GM12878 (cell line): Measurements from ENCODE around the gene FBXL19. TPM values are rescaled to one million over a fixed set of nuclear protein-coding genes. Genes with fewer than 3 reads are reported as not detected.

Source experiments
- ATAC-seq: fragments of 200-7000 bp; cut with Tn5 transposase; 3 replicates; pipeline ENCODE4 v1.9.1; 2020; ENCODE audit warnings: mild to moderate bottlenecking, moderate library complexity
- BruUV-seq: library from RNA; stranded (reverse); fragments of 400-500 nt; replicated peaks from 2 replicates; lab custom pipeline; 2021; lab: Mats Ljungman, UMichigan
- CTCF ChIA-PET: fragments of 300-600 bp; sonication (Branson Sonifier 250); formaldehyde crosslinking; extraction: SDS; loops from one replicate; lab custom pipeline; 2021; ENCODE audit warnings: inconsistent platforms; lab: Yijun Ruan, JAX
- POLR2A ChIA-PET: fragments of 350-600 bp; formaldehyde crosslinking; extraction: SDS; loops from one replicate; lab custom pipeline; 2021; ENCODE audit warnings: inconsistent platforms; lab: Charles Lee
- RAD21 ChIA-PET: fragments of 300-600 bp; sonication (Branson Sonifier 250); formaldehyde crosslinking; loops from one replicate; lab custom pipeline; 2023; ENCODE audit warnings: antibody characterized with exemption; ENCODE audit not compliant: unreplicated experiment; lab: Charles Lee
- SMC1A ChIA-PET: fragments of 300-600 bp; sonication (Branson Sonifier 250); formaldehyde crosslinking; loops from one replicate; lab custom pipeline; 2023; ENCODE audit not compliant: unreplicated experiment, uncharacterized antibody; lab: Charles Lee
- DNase-seq: peaks from one replicate; pipeline ENCODE4 v3.0.0-alpha.2; 2011; ENCODE audit warnings: low read depth, low spot score
- FAIRE-seq: peaks from 3 replicates; lab custom pipeline; 2011; peaks lifted over from hg19 to GRCh38; lab: Jason Lieb, UNC
- H2AFZ ChIP-seq: 2 replicates; pipeline ENCODE4 v1.6.0; 2011; ENCODE audit warnings: low read depth, low read length, control low read depth; ENCODE audit not compliant: control insufficient read depth
- H3K27ac ChIP-seq: 2 replicates; pipeline ENCODE4 v1.5.1; 2011; ENCODE audit warnings: control low read depth; ENCODE audit not compliant: control insufficient read depth, insufficient read depth
- H3K27me3 ChIP-seq, 2 experiments: replicated peaks in 1 of 2; 2 replicates each; pipeline versions ENCODE4 v1.6.0 to v1.6.1; 2011; ENCODE audit warnings: low read length in 1 of 2; ENCODE audit not compliant: control insufficient read depth in 2 of 2, insufficient read depth in 2 of 2
- H3K36me3 ChIP-seq, 2 experiments: 2 replicates each; pipeline ENCODE4 v1.5.1; 2011; ENCODE audit warnings: low read length in 1 of 2; ENCODE audit not compliant: control insufficient read depth in 2 of 2, insufficient read depth in 2 of 2
- H3K4me1 ChIP-seq: 2 replicates; pipeline ENCODE4 v1.6.1; 2011; ENCODE audit warnings: mild to moderate bottlenecking, low read length, moderate library complexity, mixed read lengths; ENCODE audit not compliant: control insufficient read depth, insufficient read depth
- H3K4me2 ChIP-seq: 2 replicates; pipeline ENCODE4 v1.6.0; 2011; ENCODE audit warnings: control low read depth; ENCODE audit not compliant: control insufficient read depth, insufficient read depth
- H3K4me3 ChIP-seq: fragments of 200-600 bp; sonication (generic); 2 replicates; pipeline ENCODE4 v1.5.1; 2016
- H3K79me2 ChIP-seq: 2 replicates; pipeline ENCODE4 v1.6.0; 2011; ENCODE audit warnings: low read length; ENCODE audit not compliant: control insufficient read depth, insufficient read depth
- H3K9ac ChIP-seq: 2 replicates; pipeline ENCODE4 v1.8.0; 2011; ENCODE audit warnings: low read length, control low read depth, mixed read lengths; ENCODE audit not compliant: control insufficient read depth, insufficient read depth
- H3K9me3 ChIP-seq: replicated peaks from 3 replicates; pipeline ENCODE4 v1.5.1; 2011; ENCODE audit warnings: mild to moderate bottlenecking, low read length; ENCODE audit not compliant: control insufficient read depth, insufficient read depth
- H4K20me1 ChIP-seq: 2 replicates; pipeline ENCODE4 v1.6.0; 2011; ENCODE audit not compliant: control insufficient read depth, insufficient read depth
- BCL3 ChIP-seq: IDR thresholded peaks from 2 replicates; pipeline ENCODE4 v1.6.1; 2011; ENCODE audit warnings: borderline replicate concordance, low read depth, mild to moderate bottlenecking, moderate library complexity, low read length; ENCODE audit not compliant: insufficient read depth, poor library complexity, severe bottlenecking
- CHD2 ChIP-seq: IDR thresholded peaks from 2 replicates; pipeline ENCODE4 v1.6.1; 2011; ENCODE audit warnings: low read depth, low read length, improper control_type of control experiment, borderline replicate concordance
- IKZF2 ChIP-seq, 2 experiments: fragments of 450-650 bp; IDR thresholded peaks; 2 replicates each; pipeline ENCODE4 v1.6.1; 2017; ENCODE audit warnings: mild to moderate bottlenecking in 2 of 2, moderate library complexity in 2 of 2
- KAT2A ChIP-seq: conservative IDR thresholded peaks from 2 replicates; pipeline ENCODE4 v1.6.1; 2011; ENCODE audit warnings: low read depth, low read length; ENCODE audit not compliant: control insufficient read depth
- NFXL1 ChIP-seq: fragments of 450-650 bp; IDR thresholded peaks from 2 replicates; pipeline ENCODE4 v1.6.1; 2017; ENCODE audit warnings: antibody characterized with exemption, mild to moderate bottlenecking, borderline replicate concordance
- NR2C2 ChIP-seq: IDR thresholded peaks from 2 replicates; pipeline ENCODE4 v1.6.1; 2011; ENCODE audit warnings: borderline replicate concordance, low read depth; ENCODE audit not compliant: control insufficient read depth, insufficient read length
- NRF1 ChIP-seq: conservative IDR thresholded peaks from 2 replicates; pipeline ENCODE4 v1.6.1; 2011; ENCODE audit warnings: mild to moderate bottlenecking, low read depth, low read length, improper control_type of control experiment
- POLR2AphosphoS5 ChIP-seq: IDR thresholded peaks from 2 replicates; pipeline ENCODE4 v1.6.1; 2011; ENCODE audit warnings: mild to moderate bottlenecking, low read length, inconsistent platforms
- POU2F2 ChIP-seq: IDR thresholded peaks from 3 replicates; pipeline ENCODE4 v1.6.1; 2011; ENCODE audit warnings: low read depth, mild to moderate bottlenecking, low read length, borderline replicate concordance
- SMC3 ChIP-seq: IDR thresholded peaks from 2 replicates; pipeline ENCODE4 v1.6.1; 2011; ENCODE audit warnings: low read length, improper control_type of control experiment, borderline replicate concordance
- STAT1 ChIP-seq: fragments of 450-650 bp; conservative IDR thresholded peaks from 2 replicates; pipeline ENCODE4 v1.6.1; 2014; ENCODE audit warnings: antibody characterized with exemption, mild to moderate bottlenecking
- STAT3 ChIP-seq: IDR thresholded peaks from 2 replicates; pipeline ENCODE4 v1.6.1; 2011; ENCODE audit warnings: low read depth, low read length, improper control_type of control experiment
- SUZ12 ChIP-seq: fragments of 200-600 bp; sonication (generic); IDR thresholded peaks from one replicate; pipeline ENCODE4 v1.6.1; 2018; ENCODE audit warnings: antibody characterized with exemption, mild to moderate bottlenecking; ENCODE audit not compliant: unreplicated experiment
- TBL1XR1 ChIP-seq: IDR thresholded peaks from 2 replicates; pipeline ENCODE4 v1.6.1; 2012; ENCODE audit warnings: low read depth, low read length, improper control_type of control experiment
- ZNF207 ChIP-seq: fragments of 450-650 bp; IDR thresholded peaks from 2 replicates; pipeline ENCODE4 v1.6.1; 2014; ENCODE audit warnings: antibody characterized with exemption, mild to moderate bottlenecking, borderline replicate concordance
- ZSCAN29 ChIP-seq: fragments of 450-650 bp; IDR thresholded peaks from 2 replicates; pipeline ENCODE4 v1.6.1; 2017; ENCODE audit warnings: mild to moderate bottlenecking, moderate library complexity
- WGBS: methylation state at CpG from one replicate; pipeline ENCODE4 v1.1.6; 2016; ENCODE audit warnings: low lambda C conversion rate; ENCODE audit not compliant: insufficient replicate concordance, insufficient coverage; ENCODE audit errors: missing lambda C conversion rate; 5-methylcytosine and 5-hydroxymethylcytosine counted together
- in situ Hi-C: fragments of 300-500 bp; cut with MboI; formaldehyde crosslinking; loops from 9 replicates; pipeline ENCODE4 v1.14.3; 2018; ENCODE audit warnings: mixed read lengths
- intact Hi-C: fragments of 100-400 bp; cut with micrococcal nuclease; formaldehyde crosslinking; loops from one replicate; pipeline ENCODE4 v1.14.2; 2022; ENCODE audit not compliant: unreplicated experiment
- polyA plus RNA-seq, 11 experiments: library from polyadenylated mRNA; depleted of rRNA in 4 of 11; unstranded in 6 of 11; stranded (reverse) in 5 of 11; fragments of >200 nt; fragmentation: Nextera tagmentation in 4 of 11; fragmentation: Illumina TruSeq in 1 of 11; extraction: Ambion mirVana in 4 of 11; extraction: Trizol in 1 of 11; gene quantifications; 1 replicate in 1 of 11; 2 replicates in 10 of 11; pipeline versions ENCODE4 v1.2.1 to v1.2.3, GENCODE V29; 2011 to 2016; ENCODE audit warnings: inconsistent platforms in 2 of 11, missing spikeins in 2 of 11, low read depth in 1 of 11
- total RNA-seq, 4 experiments: library from RNA; depleted of rRNA in 3 of 4; stranded (reverse); fragments of >200 nt in 3 of 4; fragmentation: Illumina TruSeq in 1 of 4; extraction: Trizol in 1 of 4; gene quantifications; 2 replicates each; pipeline versions ENCODE4 v1.2.1 to v1.2.3, GENCODE V29; 2013 to 2021

Gene FBXL19
- total and polyA plus RNA-seq, 10 of the 15 experiments (the other 5 are each of a cell fraction or from before 2014, with no cell fraction given), result 0.02 to 32.1 (median 6.8) TPM; not detected in 1

GRCh38 chr16:30991052-30991451 lies 67.7 kb downstream of the FBXL19 start:
- in situ Hi-C loops (loop anchor here (5.0 to 25.0 kb wide), 2 partner anchors 446 to 876 kb away; partner anchors contain the start of genes COX6A2 and ZNF843), intact Hi-C loops (loop anchor here (10.0 kb wide), 1 partner anchor 84 kb away; the partner anchor contains the start of genes ZNF646 and ZNF668)
- no peaks in the 10 kb centered on the region for H3K9me3 ChIP-seq
- H3K79me2 ChIP-seq, result no peaks in the 10 kb centered on the region
- FAIRE-seq (no peak), DNase-seq (no peak), ATAC-seq (no peak)
- H3K27ac ChIP-seq, result no peak overlapping the region
- ChIA-PET POLR2A (no interaction called here), CTCF (no interaction called here), RAD21 (interaction anchor here (0.8 kb wide), 1 partner anchor 151 kb away, joined by 3 read pairs; no protein-coding TSS in a partner anchor), SMC1A (no interaction called here)
- no peak for TF ChIP-seq NR2C2
- TF ChIP-seq KAT2A, result no peak
- TF ChIP-seq STAT3, result no peak
- TF ChIP-seq CHD2, result no peak
- TF ChIP-seq SMC3, result no peak
- TF ChIP-seq NFXL1, result no peak
- TF ChIP-seq NRF1, result no peak
- TF ChIP-seq ZNF207, result no peak
- no peak for TF ChIP-seq POU2F2
- TF ChIP-seq TBL1XR1, result no peak
- no peak for TF ChIP-seq STAT1
- no peak for TF ChIP-seq POLR2AphosphoS5
- TF ChIP-seq BCL3, result no peak
- no peak for TF ChIP-seq IKZF2 (IDR thresholded peaks at IDR 0.05)
- no peak for TF ChIP-seq ZSCAN29
- TF ChIP-seq SUZ12, result no peak
- 62% methylated on average over 8 of the region's 8 CpGs for WGBS
- no peak overlapping the region for H3K4me3 ChIP-seq
- no peak overlapping the region for H3K9ac ChIP-seq
- H2AFZ ChIP-seq, result no peak overlapping the region
- H3K4me1 ChIP-seq, result peaks cover 14% of the 10 kb centered on the region
- no TSS peak for BruUV-seq
- H4K20me1 ChIP-seq, result no peaks in the 10 kb centered on the region
- H3K27me3 ChIP-seq, result no peaks in the 10 kb centered on the region
- H3K36me3 ChIP-seq, result peaks cover 0 to 3% of the 10 kb centered on the region in 2 experiments; a peak in 2 of 4 replicates
- H3K4me2 ChIP-seq, result no peak overlapping the region
